Stimulated activated CD8-positive, alpha-beta memory T cell treated with anti-CD3 and anti-CD28 coated beads, Interleukin-12 subunit alpha, Interleukin-12 subunit beta, amount 100 ng/mL, for 4 hours (primary cell): ENCODE measurements around the gene HIVEP1.
"Not testable (repeated sequence)": the region's sequence is repeated elsewhere in the genome, so short reads cannot be mapped to it uniquely, and the experiment has no call there.

Experiments used
- DNase-seq: peaks from one replicate; pipeline ENCODE4 v3.0.0-alpha.2; 2020; ENCODE audit warnings: low read depth

The HIVEP1 gene

DNA sequence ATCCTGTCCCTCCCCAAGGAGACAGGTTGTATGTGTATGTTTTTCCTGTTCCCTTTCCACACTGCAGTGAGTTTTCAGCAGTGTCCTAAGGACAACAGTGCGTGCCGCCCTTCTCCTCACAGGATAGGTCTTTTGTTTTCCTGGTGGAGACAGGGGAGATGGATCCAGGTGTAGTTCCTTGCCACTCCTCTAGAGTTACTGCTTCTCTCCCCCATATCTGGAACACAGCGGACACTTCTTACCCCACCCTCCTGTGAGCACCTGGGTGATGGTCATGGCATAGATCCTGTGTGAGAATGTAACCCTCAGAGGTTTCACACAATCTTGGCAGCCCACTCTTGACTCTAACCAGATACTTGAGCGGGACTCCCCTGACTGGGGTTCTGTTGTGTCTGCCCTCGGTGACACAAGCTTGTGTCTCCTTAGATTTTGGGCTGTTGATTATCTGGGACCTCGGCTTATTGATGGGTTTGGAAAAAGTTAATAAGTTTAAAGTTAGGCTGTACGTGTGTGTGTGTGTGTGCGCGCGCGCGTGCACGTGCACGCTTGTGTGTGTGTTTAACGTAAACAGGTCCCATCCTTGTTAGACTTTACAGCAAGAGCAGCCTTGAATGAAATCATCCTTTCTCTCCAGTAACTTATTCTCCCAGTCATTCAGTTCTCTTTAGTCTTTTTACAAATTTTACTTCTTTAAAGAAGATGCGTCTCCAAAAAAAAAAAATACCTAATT is 146.7 kb downstream of the HIVEP1 start:
- no peak for DNase-seq

DNA sequence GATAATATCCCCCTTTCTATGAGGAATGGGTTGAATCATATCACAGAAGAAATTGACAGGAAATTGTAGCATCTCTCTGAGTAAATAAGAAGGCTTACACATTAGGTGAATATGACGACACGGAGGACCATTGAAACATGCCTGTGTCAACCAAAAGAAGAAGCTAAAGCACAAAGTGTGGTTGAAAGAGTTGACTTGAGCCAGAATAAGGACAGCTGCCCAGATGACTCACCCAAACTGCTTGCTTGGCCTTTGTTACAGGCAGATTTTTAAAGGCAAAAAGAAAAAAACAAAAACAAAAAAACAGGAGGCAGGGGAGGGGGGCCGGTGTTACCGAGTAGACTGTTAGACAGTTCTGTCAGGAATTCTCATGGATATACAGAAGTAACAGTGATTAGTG is 148.2 kb downstream of the HIVEP1 start:
- no peak for DNase-seq

DNA sequence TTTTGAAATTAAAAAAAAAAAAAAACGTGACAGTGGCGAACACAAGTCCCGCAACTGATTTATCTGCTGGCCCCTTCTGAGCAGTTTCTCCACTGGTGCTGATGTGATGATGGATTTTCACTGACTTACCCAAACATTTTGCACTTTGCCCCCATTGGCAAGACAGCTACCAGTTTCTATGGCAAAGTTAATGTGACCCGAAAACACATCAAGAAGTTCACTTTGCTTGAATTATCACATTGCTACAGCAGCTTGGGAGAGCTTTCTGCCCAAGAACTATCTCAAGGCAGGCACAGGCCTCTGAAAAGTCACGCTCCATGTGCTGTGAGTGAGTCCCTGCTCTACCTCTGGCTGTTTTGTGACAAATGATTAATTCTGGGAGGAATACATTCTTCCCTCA is 150.1 kb downstream of the HIVEP1 start:
- no peak for DNase-seq

DNA sequence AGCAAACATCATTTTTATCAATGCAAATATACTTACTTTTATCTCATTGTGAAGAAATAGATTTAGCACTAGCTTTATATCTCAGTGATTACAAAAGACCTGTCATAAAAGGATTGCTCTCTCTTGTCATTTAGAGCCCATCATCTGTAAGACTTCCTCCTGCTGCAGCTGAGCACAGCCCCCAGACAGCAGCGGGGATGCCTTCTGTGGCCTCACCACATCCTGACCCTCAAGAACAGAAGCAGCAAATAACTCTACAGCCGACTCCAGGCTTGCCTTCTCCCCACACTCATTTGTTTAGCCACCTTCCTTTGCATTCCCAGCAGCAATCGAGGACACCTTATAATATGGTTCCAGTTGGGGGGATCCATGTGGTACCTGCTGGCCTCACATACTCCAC is 151.0 kb downstream of the HIVEP1 start:
- no peak for DNase-seq

DNA sequence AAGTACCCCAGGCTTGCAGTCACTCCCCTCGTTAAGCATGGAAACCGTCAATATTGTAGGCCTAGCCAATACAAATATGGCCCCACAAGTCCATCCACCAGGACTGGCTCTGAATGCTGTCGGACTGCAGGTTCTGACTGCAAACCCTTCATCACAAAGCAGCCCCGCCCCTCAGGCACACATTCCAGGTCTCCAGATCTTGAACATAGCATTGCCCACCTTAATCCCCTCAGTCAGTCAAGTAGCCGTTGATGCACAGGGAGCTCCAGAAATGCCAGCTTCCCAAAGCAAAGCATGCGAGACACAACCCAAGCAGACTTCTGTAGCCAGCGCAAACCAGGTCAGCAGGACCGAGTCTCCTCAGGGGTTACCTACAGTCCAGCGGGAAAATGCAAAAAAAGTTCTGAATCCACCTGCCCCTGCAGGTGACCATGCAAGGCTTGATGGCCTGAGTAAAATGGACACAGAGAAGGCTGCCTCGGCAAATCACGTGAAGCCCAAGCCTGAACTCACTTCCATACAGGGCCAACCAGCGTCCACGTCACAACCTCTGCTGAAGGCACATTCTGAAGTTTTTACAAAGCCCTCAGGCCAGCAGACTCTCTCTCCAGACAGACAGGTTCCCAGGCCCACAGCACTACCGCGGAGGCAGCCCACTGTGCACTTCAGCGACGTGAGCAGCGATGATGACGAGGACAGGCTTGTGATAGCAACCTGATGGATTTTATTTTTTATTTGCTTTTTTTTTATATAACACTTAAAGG is 151.8 kb downstream of the HIVEP1 start:
- DNase-seq = no peak

DNA sequence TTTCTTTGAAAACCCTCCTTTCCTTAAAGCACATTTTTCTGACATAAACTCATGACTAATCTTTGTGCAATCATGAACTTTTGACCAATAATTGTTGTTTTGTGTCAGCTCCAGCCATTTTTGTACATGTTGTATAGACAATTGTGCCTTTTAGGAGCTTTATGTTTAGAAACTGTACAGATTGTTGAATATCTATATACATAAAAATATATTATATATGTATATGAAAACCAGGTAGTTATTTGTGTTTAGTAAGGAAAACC is 152.3 kb downstream of the HIVEP1 start:
- no peak for DNase-seq

DNA sequence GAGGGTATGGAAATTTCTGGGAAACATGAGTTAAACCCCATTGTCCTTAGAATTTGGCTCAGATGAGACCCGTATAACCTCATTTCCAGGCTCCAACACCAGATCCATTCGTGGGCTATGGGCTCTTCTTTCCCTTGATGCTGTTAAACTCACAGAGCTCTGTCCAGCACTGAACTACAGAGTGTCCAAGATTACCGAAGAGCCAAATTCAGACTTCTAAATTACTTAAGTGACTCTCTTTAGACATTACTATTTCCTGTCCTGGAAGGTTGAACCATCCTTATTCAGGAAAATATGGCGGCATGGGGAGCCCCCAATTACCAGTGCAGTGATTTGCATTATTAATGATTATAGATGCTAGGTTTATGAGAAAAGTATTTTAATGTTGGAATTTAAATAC is 153.2 kb downstream of the HIVEP1 start:
- DNase-seq = no peak

DNA sequence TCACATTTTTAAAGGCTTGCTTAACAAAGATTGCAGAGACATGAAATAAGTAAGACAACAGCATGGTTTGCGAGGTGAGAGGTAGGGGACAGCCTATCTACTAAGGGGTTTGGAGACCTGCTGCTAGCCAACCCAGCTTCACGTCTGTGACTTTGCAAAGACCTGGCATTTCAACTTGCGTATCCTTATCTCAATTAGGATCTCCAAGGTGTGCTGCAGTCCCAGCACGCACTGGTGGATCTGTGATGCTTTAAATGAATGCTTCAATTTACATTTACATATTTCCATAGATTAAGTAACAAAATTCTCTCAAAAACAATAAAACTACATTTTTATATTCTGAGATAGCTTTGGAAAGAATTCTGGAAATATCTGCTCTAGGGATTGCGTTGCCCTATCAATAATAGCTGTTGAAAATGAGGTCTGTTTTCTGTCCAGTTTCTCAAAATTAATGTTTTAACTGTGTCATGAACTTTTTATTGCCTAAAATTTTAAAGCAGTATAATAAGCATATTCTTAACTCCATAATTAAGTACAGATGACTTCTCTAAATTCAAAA is 153.7 kb downstream of the HIVEP1 start:
- DNase-seq = no peak

DNA sequence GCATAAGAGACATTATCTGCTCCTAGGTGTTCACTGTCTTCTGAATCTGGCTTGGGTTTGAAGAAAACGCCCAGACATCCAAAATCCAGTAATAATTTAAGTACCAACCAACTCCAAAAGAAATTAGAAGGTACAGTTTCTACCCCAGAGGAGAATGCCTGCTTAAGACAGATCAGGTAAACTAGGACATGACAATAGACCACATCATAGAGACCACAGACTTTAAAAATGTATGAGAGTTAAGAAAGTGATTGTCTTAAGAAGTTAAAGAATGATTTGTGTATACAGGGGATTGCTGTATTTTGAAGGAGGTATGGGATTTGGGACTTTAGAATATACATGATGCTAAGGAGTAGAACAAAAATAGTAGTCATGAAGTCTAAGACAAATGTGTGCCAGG is 157.3 kb downstream of the HIVEP1 start:
- no peak for DNase-seq

DNA sequence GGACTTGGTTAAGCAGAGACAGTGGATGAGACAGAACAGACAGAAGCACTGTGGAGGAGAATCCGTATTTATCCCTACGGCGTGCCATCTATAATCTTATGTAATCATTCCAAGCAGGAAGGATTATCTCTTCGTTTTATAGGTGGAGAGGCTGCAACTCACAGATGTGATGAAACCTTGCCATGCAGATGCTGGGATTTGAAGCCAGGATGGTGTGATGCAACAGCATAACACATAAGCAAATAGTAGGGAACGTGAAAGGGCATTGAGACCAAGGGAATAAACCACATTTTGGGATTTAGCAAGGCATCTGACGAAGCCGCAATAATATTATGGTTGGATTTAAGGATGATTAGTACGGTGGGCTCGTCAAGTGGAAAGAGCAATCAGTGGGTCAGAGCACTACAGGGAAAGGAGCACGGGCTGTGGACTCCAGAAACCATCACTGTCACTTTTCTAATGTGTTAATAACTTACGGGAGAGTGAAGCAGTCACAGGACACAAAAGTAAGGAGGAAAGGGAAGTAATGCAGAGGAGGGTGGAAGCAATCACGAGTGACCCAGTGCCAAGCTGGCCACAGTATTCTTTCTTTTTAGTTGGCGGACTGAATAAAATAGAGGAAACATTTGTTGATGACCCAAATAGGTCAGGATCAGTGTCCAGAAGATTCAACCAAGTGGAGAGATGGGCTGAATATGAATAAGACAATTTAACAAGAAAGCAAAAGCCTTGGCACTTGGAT is 158.4 kb downstream of the HIVEP1 start:
- DNase-seq = no peak

DNA sequence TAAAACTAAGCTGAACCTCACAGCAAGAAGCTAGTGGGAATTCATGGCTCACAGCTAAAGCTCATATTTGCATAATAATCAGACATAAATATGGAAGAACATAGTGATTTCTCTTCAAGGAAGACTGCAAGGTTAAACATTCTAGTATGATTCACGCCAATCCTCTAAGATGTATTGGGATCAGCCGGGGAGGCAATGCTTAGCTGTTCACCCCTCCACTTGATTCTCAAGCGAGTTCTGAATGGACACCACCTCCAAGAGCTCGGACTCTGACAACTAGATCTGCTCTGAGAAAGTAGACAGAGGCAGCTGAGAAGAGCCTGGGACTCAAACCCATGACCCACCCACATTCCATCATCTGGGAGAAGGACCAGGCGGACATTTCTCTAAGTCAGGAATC is 159.6 kb downstream of the HIVEP1 start:
- no peak for DNase-seq

DNA sequence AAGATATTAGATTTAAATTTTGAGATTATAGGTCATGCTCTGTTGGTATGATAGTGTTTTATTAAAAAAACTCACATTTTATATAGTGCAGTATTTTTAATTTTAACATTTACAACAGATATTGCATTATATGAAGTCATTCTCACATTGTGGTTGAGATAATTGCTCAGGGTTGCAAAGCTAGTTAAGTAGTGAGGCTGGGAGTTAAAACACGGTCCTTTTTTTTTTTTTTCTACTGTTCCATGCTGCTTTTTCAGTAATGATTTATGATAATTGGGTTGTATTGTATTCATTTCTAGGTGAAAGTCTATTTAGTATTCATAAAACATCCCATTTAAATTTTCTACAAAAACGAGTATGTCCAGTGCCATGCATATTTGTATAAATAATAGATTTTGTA is 160.5 kb downstream of the HIVEP1 start:
- DNase-seq = no peak

DNA sequence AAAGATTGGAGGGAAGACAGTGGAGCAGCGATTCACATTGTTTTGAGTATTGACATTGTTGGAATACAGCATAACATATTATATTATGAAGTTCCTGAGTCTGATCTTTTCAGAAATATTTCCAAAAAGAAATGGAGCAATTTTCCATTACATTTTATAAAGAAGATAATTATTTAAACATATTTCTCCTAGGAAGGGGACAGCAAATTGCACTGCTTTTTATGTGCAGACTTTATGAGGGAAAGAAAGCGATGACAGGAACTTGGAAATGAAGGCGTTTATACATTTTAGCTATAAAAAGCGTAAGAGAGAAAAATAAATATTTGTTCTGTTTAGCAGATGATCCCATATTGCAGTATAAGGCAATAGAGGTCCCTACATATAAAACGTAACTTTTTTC is 161.1 kb downstream of the HIVEP1 start:
- no peak for DNase-seq

DNA sequence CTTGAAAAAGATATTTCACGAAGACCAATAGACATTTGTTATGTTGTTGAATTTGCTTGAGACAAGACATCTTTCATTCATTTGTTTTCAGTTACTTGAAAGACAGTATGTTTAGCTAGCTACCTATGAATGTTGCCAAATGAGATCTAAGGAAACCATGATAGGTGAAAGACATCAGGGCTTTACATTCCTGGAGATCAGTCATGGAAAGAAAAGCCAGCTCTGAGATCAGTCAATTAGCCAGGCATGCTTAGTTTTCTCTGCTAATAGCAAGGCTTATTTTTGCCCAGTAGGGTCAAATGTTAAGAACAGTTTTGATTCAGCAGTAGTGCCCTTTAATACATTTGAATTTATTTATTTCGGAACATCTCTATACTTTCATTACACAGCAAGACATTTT is 161.5 kb downstream of the HIVEP1 start:
- DNase-seq = no peak

DNA sequence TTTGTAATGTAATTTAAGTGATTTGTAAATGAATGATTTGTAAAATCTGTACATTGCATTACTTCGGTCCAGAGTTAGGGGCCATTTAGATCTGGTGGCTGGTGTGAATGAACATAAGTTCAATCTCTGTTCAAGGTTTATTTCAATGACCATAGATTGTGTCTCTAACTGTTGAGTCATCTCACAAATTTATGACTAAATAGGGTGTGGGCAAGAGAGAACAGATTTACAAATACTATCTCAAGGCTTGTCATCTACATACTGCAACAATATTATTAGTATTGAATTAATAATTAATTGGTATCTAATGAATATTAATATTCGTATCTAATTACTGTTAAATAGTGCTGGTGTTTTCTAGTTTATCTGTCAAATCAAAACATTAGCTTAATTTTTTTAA is 162.8 kb downstream of the HIVEP1 start:
- no peak for DNase-seq

DNA sequence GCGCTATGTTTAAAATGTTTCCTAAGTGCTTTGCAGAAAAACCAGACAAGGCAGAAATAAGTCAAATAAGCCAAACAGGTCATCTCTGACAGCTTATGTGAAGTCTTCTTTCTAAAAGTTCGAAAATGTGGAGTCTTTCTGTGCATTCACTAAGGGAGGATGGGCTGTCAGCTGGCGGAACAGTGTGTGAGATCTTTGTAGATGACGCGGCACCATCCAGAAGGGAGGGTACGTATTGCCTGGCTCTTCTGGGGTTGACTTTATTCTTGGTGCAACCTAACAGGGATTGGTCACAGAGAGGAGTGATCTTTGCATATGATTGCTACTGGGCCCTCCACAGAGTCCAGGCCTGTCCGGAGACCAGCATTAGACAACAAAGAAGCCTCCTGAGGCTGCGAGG is 163.5 kb downstream of the HIVEP1 start:
- no peak for DNase-seq

DNA sequence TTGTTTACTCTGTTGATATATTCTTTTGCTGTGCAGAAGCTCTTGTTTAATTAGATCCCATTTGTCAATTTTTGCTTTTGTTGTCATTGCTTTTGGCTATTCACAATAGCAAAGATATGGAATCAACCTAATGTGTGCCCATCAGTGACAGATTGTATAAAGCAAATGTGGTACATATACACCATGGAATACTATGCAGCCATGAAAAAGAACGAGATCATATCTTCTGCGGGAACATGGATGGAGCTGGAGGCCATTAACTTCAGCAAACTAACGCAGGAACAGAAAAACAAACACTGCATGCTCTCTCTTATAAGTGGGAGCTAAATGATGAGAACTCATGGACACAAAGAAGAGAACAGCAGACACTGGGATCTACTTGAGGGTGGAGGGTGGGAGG is 164.7 kb downstream of the HIVEP1 start:
- not testable (repeated sequence) for DNase-seq

DNA sequence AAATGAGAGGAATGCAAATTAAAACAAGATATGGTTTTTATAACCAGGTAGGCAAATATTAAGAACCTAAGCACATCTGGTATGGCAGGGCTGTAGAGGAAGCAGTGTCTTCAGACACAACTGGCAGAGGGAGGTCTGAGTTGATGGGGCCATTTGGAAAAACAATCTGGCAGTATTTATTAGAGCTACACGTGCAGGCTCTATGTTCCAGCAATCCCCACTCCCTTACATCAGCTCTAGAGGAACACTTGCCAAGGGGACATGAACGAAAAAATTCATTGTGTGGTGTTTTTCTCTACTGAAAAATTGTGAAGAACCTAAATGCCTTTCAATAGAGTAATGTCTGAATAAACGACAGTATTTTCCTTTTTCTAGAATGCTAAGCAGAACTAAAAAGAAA is 166.4 kb downstream of the HIVEP1 start:
- no peak for DNase-seq

DNA sequence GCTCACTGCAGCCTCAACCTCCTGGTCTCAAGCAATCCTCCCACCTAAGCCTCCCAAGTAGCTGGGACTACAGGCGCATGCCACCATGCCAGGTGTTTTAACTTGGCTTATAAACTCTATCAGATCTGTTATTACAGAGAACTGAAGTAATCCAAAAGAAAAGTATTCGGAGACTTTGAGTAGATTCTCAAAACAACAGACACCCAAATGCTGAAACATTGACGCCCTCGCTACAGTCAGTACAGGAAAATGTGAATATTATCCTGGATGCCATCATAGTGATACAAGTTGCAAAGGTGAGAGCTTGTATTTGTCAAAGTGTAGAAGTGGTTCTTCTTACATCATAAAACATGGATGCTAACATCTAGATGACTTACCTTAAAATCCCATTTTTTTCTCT is 169.4 kb downstream of the HIVEP1 start:
- DNase-seq = no peak

DNA sequence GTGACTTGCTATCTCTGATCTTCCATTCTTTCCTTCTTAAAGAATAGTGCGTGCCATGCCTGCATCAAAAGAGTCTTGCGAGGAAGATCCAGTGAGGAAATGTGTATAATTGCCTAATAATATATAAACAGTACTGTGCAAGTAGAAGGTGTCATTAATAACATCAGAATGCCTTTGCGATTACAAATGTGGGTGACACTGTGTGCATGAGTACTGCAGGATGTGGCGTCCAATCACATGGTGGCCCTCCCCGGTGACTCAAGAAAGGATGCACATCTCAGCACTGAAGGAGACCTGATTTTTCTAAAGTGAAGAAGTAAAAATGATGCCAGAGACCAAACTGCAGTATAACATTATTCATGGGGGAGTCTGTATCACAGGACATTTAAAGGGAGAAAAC is 170.6 kb downstream of the HIVEP1 start:
- no peak for DNase-seq

DNA sequence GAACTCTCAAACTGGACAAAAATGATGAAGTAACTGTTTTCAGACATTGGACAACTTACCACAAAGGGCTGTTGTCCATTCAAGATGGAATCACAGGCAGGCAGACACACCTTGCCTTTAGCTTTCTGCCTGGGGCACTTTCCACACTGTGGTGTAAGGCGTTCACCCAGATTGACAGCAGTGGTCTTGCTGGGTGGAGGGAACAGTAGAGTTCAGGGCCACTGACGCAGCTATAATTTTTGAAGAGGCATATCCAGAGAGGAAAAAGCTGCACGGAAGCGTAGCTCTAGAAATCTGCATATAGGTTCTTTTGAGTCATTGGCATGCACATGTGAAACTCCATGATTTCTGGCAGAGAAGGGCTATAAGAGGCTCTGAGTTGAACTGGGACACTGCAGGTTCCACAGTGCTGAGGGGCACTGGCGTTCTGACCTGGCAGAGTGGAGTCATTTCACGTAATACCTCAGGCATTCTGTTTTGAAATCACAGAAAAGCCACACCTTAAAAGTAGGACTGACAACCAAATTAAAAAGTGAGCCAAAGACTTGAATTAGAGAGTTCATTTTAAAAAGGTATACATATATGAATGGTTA is 173.1 kb downstream of the HIVEP1 start:
- DNase-seq = no peak

DNA sequence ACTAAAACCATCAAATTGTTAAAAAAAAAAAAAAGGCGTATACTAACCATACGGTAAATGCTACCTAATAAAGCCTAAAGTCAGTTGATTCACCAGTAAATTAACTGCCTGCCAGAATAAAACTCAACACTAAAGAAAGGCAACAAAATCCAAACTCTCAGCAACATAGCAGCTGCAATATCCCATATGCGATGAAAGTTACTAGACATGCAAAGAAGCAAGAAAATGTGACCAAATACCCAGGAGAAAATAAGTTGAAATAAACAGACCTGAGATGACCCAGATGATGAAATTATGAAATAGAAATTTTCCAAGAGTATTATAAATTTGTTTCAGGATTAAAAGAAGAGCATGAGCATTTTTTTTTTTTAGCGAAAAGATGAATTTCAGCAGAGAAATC is 174.4 kb downstream of the HIVEP1 start:
- DNase-seq = no peak

DNA sequence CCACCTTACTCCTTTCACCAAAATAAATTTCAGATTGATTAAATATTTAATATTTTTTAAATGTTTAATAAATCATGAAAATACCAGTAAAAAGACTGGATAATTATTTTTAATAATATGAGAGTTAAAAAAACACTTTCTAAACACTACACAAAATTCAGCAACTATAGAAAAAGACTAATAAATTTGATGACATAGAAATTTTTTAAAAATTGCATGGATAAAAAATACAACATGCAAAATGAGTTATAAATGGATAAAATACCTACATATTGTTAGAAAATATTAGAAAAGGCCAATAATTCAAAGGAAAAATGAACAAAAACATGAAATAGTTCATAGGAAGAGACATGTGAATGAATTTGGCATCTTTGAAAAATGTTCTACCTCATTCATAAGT is 177.0 kb downstream of the HIVEP1 start:
- DNase-seq = no peak
